Lung (tissue), 12 donors: ENCODE measurements around the gene C5AR2. TPM values are rescaled to one million over a fixed set of nuclear protein-coding genes. Genes with fewer than 3 reads are reported as not detected.
A peak's percentile ranks its signal among the peaks of the same experiment; 100 is the strongest.

ENCODE experiments used
- ATAC-seq: fragments of 200-7000 bp; cut with Tn5 transposase; one replicate; pipeline ENCODE4 v1.9.1; 2020; ENCODE audit warnings: moderate number of reproducible peaks; ENCODE audit not compliant: insufficient read depth, low FRiP score
- DNase-seq, 3 donors: peaks; one replicate each; pipeline ENCODE4 v3.0.0-alpha.2; 2013 to 2017
- H3K27ac ChIP-seq, 2 donors: one replicate each; pipeline ENCODE4 v1.5.1; 2013; ENCODE audit warnings: mild to moderate bottlenecking in 2 of 2, moderate library complexity in 2 of 2, control low read depth in 1 of 2, inconsistent platforms in 1 of 2, low read depth in 1 of 2, low read length in 1 of 2
- H3K27me3 ChIP-seq, 3 donors: one replicate each; pipeline ENCODE4 v1.5.1; 2013; ENCODE audit warnings: low read length in 2 of 3; ENCODE audit not compliant: control insufficient read depth in 3 of 3, insufficient read depth in 3 of 3
- H3K36me3 ChIP-seq, 4 donors: one replicate each; pipeline ENCODE4 v1.5.1; 2013; ENCODE audit warnings: low read length in 4 of 4, mild to moderate bottlenecking in 1 of 4, moderate library complexity in 1 of 4; ENCODE audit not compliant: control insufficient read depth in 4 of 4, insufficient read depth in 4 of 4
- H3K4me1 ChIP-seq, 5 donors: one replicate each; pipeline ENCODE4 v1.5.1; 2013; ENCODE audit warnings: low read length in 5 of 5, mild to moderate bottlenecking in 2 of 5, moderate library complexity in 1 of 5; ENCODE audit not compliant: control insufficient read depth in 5 of 5, insufficient read depth in 5 of 5
- H3K4me3 ChIP-seq: one replicate; pipeline ENCODE4 v1.5.1; 2013; ENCODE audit warnings: mild to moderate bottlenecking, control low read depth, moderate library complexity
- H3K9ac ChIP-seq, 2 donors: one replicate each; pipeline ENCODE4 v1.5.1; 2013; ENCODE audit warnings: low read length in 2 of 2, control low read depth in 1 of 2; ENCODE audit not compliant: insufficient read depth in 1 of 2
- H3K9me3 ChIP-seq, 4 donors: one replicate each; pipeline ENCODE4 v1.5.1; 2013; ENCODE audit warnings: low read length in 3 of 4, mild to moderate bottlenecking in 1 of 4, moderate library complexity in 1 of 4; ENCODE audit not compliant: control insufficient read depth in 4 of 4, insufficient read depth in 3 of 4
- CTCF ChIP-seq: IDR thresholded peaks from 2 replicates; pipeline ENCODE4 v1.5.1; 2012; ENCODE audit warnings: mild to moderate bottlenecking; ENCODE audit errors: control extremely low read depth, extremely low read depth
- WGBS, 2 donors: extraction: QIAGEN DNeasy Blood & Tissue Kit; methylation state at CpG; one replicate each; pipeline ENCODE4 v1.1.7; 2013; 5-methylcytosine and 5-hydroxymethylcytosine counted together
- polyA plus RNA-seq, 2 donors: library from polyadenylated mRNA; stranded (reverse); fragments of 200-250 nt; gene quantifications; one replicate each; pipeline ENCODE4 v1.2.1, GENCODE V29; 2013
- total RNA-seq, 2 donors: library from RNA; depleted of rRNA in 1 of 2; stranded (reverse); fragments of >200 nt in 1 of 2; gene quantifications; one replicate each; pipeline ENCODE4 v1.2.1, GENCODE V29; 2014 to 2021
- donor health status: control.
- donor health status: control.
- donor health status: Bipolar disorder and iron deficiency.
- donor health status: healthy.
- donor health status: DM: yes; HTN: yes; CAD: no.

Gene C5AR2
- total and polyA plus RNA-seq, 4 donors = 1.0 to 17.4 (median 7.7) TPM

GRCh38 chr19:47305309-47305751, 26.6 kb upstream of the C5AR2 start:
- Histone ChIP-seq H3K4me3 (no peak overlapping the region), H3K9me3 (no peaks in the 10 kb centered on the region), H3K27ac (no peak overlapping the region), H3K27me3 (peaks cover 0 to 3% (median 0%) of the 10 kb centered on the region in 3 donors), H3K9ac (no peak overlapping the region), H3K36me3 (no peaks in the 10 kb centered on the region), H3K4me1 (no peaks in the 10 kb centered on the region)
- ATAC-seq (peak; percentile 73), DNase-seq (peak; percentile 39 to 59 (median 44))
- TF ChIP-seq CTCF = peak; percentile 85
- 6 to 8% methylated on average over 14 of the region's 14 CpGs for WGBS, 2 donors

- peaks cover 0 to 3% (median 0%) of the 10 kb centered on the region in 3 donors for H3K27me3 ChIP-seq
- peaks cover 0 to 4% (median 0%) of the 10 kb centered on the region in 5 donors for H3K4me1 ChIP-seq
- no peaks in the 10 kb centered on the region for H3K36me3 ChIP-seq
- no peak overlapping the region for H3K9ac ChIP-seq
- TF ChIP-seq CTCF = no peak
- 93 to 97% methylated on average over 3 of the region's 3 CpGs for WGBS, 2 donors
- no peak for DNase-seq
- no peak overlapping the region for H3K4me3 ChIP-seq
- peaks cover 0 to 1% (median 0%) of the 10 kb centered on the region in 4 donors for H3K9me3 ChIP-seq
- ATAC-seq = no peak
- H3K27ac ChIP-seq = no peak overlapping the region
These were observed 25.7 kb upstream of the C5AR2 start for GRCh38 chr19:47306303-47306702.

- Histone ChIP-seq H3K9me3 (peaks cover 0 to 1% (median 0%) of the 10 kb centered on the region in 4 donors), H3K4me1 (peaks cover 0 to 4% (median 0%) of the 10 kb centered on the region in 5 donors), H3K4me3 (no peak overlapping the region), H3K36me3 (no peaks in the 10 kb centered on the region), H3K27ac (no peak overlapping the region), H3K27me3 (peaks cover 0 to 3% (median 0%) of the 10 kb centered on the region in 3 donors), H3K9ac (no peak overlapping the region)
- ATAC-seq = no peak
- no peak for TF ChIP-seq CTCF
- DNase-seq = no peak
- 71 to 75% methylated on average over 8 of the region's 8 CpGs for WGBS, 2 donors
These were observed 22.9 kb upstream of the C5AR2 start for GRCh38 chr19:47309038-47309437.

GRCh38 chr19:47309608-47310007, 22.4 kb upstream of the C5AR2 start, which contains the start of gene C5AR1:
TSS of gene C5AR1 (plus strand) at chr19:47309861. CDS start at chr19:47309896, 35 bp downstream.
- Histone ChIP-seq H3K27ac (peak within 1 kb of the TSS in 1 of 2 donors; percentile 53), H3K9ac (no peak within 1 kb of the TSS), H3K4me1 (peaks cover 0 to 4% (median 0%) of the 10 kb centered on the region in 5 donors), H3K4me3 (no peak within 1 kb of the TSS), H3K9me3 (peaks cover 0 to 1% (median 0%) of the 10 kb centered on the region in 4 donors), H3K36me3 (no peaks in the 10 kb centered on the region), H3K27me3 (peaks cover 0 to 3% (median 0%) of the 10 kb centered on the region in 3 donors)
- ATAC-seq (peak; percentile 43), DNase-seq (peak in 1 of 3 donors; percentile 6)
- WGBS, 2 donors = 29 to 31% methylated on average over 12 of the region's 12 CpGs
- TF ChIP-seq CTCF = no peak
